Caco-2 (cell line): Measurements from ENCODE around the gene SLC17A7. TPM values are rescaled to one million over a fixed set of nuclear protein-coding genes. Genes with fewer than 3 reads are reported as not detected.

Experiments used
- BruUV-seq: library from RNA; stranded (reverse); fragments of 400-500 nt; replicated peaks from 2 replicates; lab custom pipeline; 2021; lab: Mats Ljungman, UMichigan
- CTCF ChIA-PET: fragments of 300-600 bp; sonication (Branson Sonifier 250); formaldehyde crosslinking; loops from one replicate; lab custom pipeline; 2022; ENCODE audit warnings: antibody characterized with exemption; lab: Charles Lee
- POLR2A ChIA-PET: fragments of 300-600 bp; sonication (Branson Sonifier 250); formaldehyde crosslinking; loops from one replicate; lab custom pipeline; 2022; ENCODE audit warnings: antibody characterized with exemption; lab: Charles Lee
- DNase-seq, 2 experiments: peaks; one replicate each; pipeline versions ENCODE4 v3.0.0 to v3.0.0-alpha.2; 2020 to 2022
- H3K27me3 ChIP-seq: replicated peaks from 2 replicates; pipeline ENCODE4 v1.6.0; 2011; ENCODE audit warnings: low read length; ENCODE audit not compliant: control insufficient read depth, insufficient read depth
- H3K36me3 ChIP-seq: 2 replicates; pipeline ENCODE4 v1.5.1; 2011; ENCODE audit warnings: low read length; ENCODE audit not compliant: control insufficient read depth, insufficient read depth
- H3K4me1 ChIP-seq: fragments of 250-450 bp; sonication (Bioruptor Pico); 2 replicates; pipeline ENCODE4 v1.5.1; 2020; ENCODE audit warnings: mild to moderate bottlenecking
- H3K4me3 ChIP-seq: 2 replicates; pipeline ENCODE4 v1.5.1; 2011; ENCODE audit warnings: low read depth, mild to moderate bottlenecking, control low read depth, low read length
- H3K9me3 ChIP-seq: fragments of 250-450 bp; sonication (Bioruptor Pico); 2 replicates; pipeline ENCODE4 v1.5.1; 2020; ENCODE audit warnings: mild to moderate bottlenecking, moderate library complexity
- H3K27ac Mint-ChIP-seq: one replicate; pipeline ENCODE4 v1.8.0; 2022; ENCODE audit warnings: mixed read lengths; ENCODE audit not compliant: unreplicated experiment
- H3K27me3 Mint-ChIP-seq: one replicate; pipeline ENCODE4 v1.8.0; 2022; ENCODE audit warnings: mixed read lengths; ENCODE audit not compliant: insufficient read depth, unreplicated experiment
- H3K36me3 Mint-ChIP-seq: one replicate; pipeline ENCODE4 v1.8.0; 2022; ENCODE audit warnings: mild to moderate bottlenecking, mixed read lengths; ENCODE audit not compliant: insufficient read depth, unreplicated experiment
- H3K4me1 Mint-ChIP-seq: one replicate; pipeline ENCODE4 v1.8.0; 2022; ENCODE audit warnings: low read depth, mixed read lengths; ENCODE audit not compliant: unreplicated experiment
- H3K4me3 Mint-ChIP-seq: one replicate; pipeline ENCODE4 v1.8.0; 2022; ENCODE audit warnings: mild to moderate bottlenecking, moderate library complexity, mixed read lengths; ENCODE audit not compliant: unreplicated experiment
- H3K9me3 Mint-ChIP-seq: one replicate; pipeline ENCODE4 v1.8.0; 2022; ENCODE audit warnings: mixed read lengths; ENCODE audit not compliant: unreplicated experiment
- intact Hi-C: fragments of 100-400 bp; cut with micrococcal nuclease; formaldehyde crosslinking; loops from one replicate; pipeline ENCODE4 v1.10.0; 2022; ENCODE audit not compliant: unreplicated experiment
- total RNA-seq: library from RNA; stranded (reverse); gene quantifications from 2 replicates; pipeline ENCODE4 v1.2.3, GENCODE V29; 2022
- TF ChIP-seq, protein P1 (sequence below), 2 experiments: fragments of 200-600 bp in 1 of 2; IDR thresholded peaks; 1 replicate in 1 of 2; 2 replicates in 1 of 2; pipeline versions ENCODE4 v1.5.1 to v1.8.0; 2011 to 2022; ENCODE audit warnings: antibody characterized with exemption in 1 of 2, control low read depth in 1 of 2, inconsistent platforms in 1 of 2, low read depth in 1 of 2, low read length in 1 of 2, mild to moderate bottlenecking in 1 of 2, moderate library complexity in 1 of 2; ENCODE audit not compliant: insufficient read depth in 1 of 2, severe bottlenecking in 1 of 2, unreplicated experiment in 1 of 2

SLC17A7 gene
- total RNA-seq, 1 experiment from 2014 or later = 0.36 TPM

DNA sequence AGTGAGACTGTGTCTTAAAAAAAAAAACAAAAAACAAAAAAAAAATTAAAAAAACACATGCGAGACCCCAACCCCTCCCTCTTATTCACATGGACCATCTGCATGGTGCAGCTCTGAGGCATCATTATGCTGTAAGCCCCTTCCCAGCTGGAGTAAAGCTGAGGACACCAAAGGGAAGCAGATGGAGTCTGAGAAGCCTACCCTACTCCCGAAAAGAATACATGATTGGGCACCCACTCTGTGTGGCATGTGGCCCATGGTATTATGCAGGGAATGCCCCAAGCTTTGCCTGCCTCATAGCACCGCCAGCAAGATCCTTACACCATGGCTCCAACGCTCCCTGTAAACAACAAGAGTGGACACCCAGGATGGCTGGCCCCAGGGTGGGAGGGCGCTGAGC is 22.8 kb downstream of the SLC17A7 start:
- Mint-ChIP-seq H3K27me3 (peaks cover 34% of the 10 kb centered on the region), H3K27ac (no peak overlapping the region), H3K9me3 (no peaks in the 10 kb centered on the region), H3K4me1 (peaks cover 11% of the 10 kb centered on the region), H3K36me3 (peaks cover 6% of the 10 kb centered on the region), H3K4me3 (no peak overlapping the region)
- POLR2A ChIA-PET = no interaction called here
- 0 out of 2 replicates have a peak, but pooled peaks cover 2% of the 10 kb centered on the region for H3K27me3 ChIP-seq
- DNase-seq = no peak
- peaks cover 21% of the 10 kb centered on the region for H3K4me1 ChIP-seq
- intact Hi-C loops = no loop called here
- H3K9me3 ChIP-seq = no peaks in the 10 kb centered on the region
- no TSS peak for BruUV-seq
- H3K36me3 ChIP-seq = no peaks in the 10 kb centered on the region
- TF ChIP-seq, protein P1, sequence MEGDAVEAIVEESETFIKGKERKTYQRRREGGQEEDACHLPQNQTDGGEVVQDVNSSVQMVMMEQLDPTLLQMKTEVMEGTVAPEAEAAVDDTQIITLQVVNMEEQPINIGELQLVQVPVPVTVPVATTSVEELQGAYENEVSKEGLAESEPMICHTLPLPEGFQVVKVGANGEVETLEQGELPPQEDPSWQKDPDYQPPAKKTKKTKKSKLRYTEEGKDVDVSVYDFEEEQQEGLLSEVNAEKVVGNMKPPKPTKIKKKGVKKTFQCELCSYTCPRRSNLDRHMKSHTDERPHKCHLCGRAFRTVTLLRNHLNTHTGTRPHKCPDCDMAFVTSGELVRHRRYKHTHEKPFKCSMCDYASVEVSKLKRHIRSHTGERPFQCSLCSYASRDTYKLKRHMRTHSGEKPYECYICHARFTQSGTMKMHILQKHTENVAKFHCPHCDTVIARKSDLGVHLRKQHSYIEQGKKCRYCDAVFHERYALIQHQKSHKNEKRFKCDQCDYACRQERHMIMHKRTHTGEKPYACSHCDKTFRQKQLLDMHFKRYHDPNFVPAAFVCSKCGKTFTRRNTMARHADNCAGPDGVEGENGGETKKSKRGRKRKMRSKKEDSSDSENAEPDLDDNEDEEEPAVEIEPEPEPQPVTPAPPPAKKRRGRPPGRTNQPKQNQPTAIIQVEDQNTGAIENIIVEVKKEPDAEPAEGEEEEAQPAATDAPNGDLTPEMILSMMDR (IDR thresholded peaks at IDR 0.05; ENCODE audit: insufficient read depth in 1 of 2, low read depth in 1 of 2, low read length in 1 of 2, severe bottlenecking in 1 of 2, unreplicated experiment in 1 of 2) = no peak
- no peak overlapping the region for H3K4me3 ChIP-seq
- CTCF ChIA-PET = no interaction called here

GRCh38 chr19:49417088-49417487 is 24.2 kb downstream of the SLC17A7 start:
- Histone ChIP-seq H3K27me3 (no peaks in the 10 kb centered on the region), H3K4me3 (no peak overlapping the region), H3K36me3 (no peaks in the 10 kb centered on the region), H3K9me3 (no peaks in the 10 kb centered on the region), H3K4me1 (peaks cover 9% of the 10 kb centered on the region; the same call in 1 of the 2 replicates)
- no peak overlapping the region for H3K27ac Mint-ChIP-seq
- peak in 1 of 2 experiments; percentile 30 for DNase-seq
- intact Hi-C loops = no loop called here
- peaks cover 26% of the 10 kb centered on the region for H3K27me3 Mint-ChIP-seq
- H3K36me3 Mint-ChIP-seq = peaks cover 6% of the 10 kb centered on the region
- no TSS peak for BruUV-seq
- H3K4me3 Mint-ChIP-seq = no peak overlapping the region
- H3K4me1 Mint-ChIP-seq = peaks cover 8% of the 10 kb centered on the region
- H3K9me3 Mint-ChIP-seq = no peaks in the 10 kb centered on the region
- TF ChIP-seq, protein P1 (IDR thresholded peaks at IDR 0.05; ENCODE audit: insufficient read depth in 1 of 2, low read depth in 1 of 2, low read length in 1 of 2, severe bottlenecking in 1 of 2, unreplicated experiment in 1 of 2) = no peak
- POLR2A ChIA-PET = no interaction called here
- CTCF ChIA-PET = interaction anchor here (0.6 to 1.5 kb wide), 3 partner anchors 10 to 25 kb away, joined by 3 to 6 read pairs (median 3); no protein-coding TSS in a partner anchor

DNA sequence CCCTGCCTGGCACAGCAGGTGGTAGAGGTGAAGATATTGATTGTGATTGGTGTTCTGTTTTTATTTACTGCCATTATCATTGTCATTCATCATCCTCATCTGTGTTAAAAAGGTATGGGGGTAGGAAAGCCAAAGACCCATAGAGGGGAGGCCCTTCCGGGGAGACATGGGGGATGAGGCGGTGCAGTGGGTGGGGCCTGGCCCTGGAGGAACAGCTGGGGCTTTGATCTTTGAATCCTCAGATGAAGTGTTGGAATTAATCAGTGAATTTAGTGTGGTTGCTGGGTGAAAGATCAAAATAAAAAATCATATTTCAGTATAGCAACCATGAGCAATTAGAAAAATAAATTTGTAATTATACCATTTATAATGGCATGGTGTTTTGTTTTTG is 25.5 kb downstream of the SLC17A7 start:
- peaks cover 1% of the 10 kb centered on the region for H3K36me3 Mint-ChIP-seq
- no peak overlapping the region for H3K27ac Mint-ChIP-seq
- no TSS peak for BruUV-seq
- intact Hi-C loops = no loop called here
- POLR2A ChIA-PET = no interaction called here
- no peaks in the 10 kb centered on the region for H3K36me3 ChIP-seq
- no peaks in the 10 kb centered on the region for H3K9me3 Mint-ChIP-seq
- H3K27me3 Mint-ChIP-seq = peaks cover 20% of the 10 kb centered on the region
- no peak for DNase-seq
- H3K9me3 ChIP-seq = no peaks in the 10 kb centered on the region
- TF ChIP-seq, protein P1 (IDR thresholded peaks at IDR 0.05; ENCODE audit: insufficient read depth in 1 of 2, low read depth in 1 of 2, low read length in 1 of 2, severe bottlenecking in 1 of 2, unreplicated experiment in 1 of 2) = no peak
- CTCF ChIA-PET = no interaction called here
- no peak overlapping the region for H3K4me3 Mint-ChIP-seq
- H3K4me3 ChIP-seq = no peak overlapping the region
- no peaks in the 10 kb centered on the region for H3K27me3 ChIP-seq
- H3K4me1 Mint-ChIP-seq = no peaks in the 10 kb centered on the region
- peaks cover 4% of the 10 kb centered on the region; the same call in 1 of the 2 replicates for H3K4me1 ChIP-seq
